HCT116 (cell line): ENCODE data around the gene ZBTB39. TPM values are rescaled to one million over a fixed set of nuclear protein-coding genes. Genes with fewer than 3 reads are reported as not detected.

Source experiments
- ATAC-seq: fragments of 200-7000 bp; cut with Tn5 transposase; 2 replicates; pipeline ENCODE4 v1.9.1; 2020; ENCODE audit warnings: mild to moderate bottlenecking, moderate library complexity
- BruUV-seq: library from RNA; stranded (reverse); fragments of 400-500 nt; replicated peaks from 2 replicates; lab custom pipeline; 2021; lab: Mats Ljungman, UMichigan
- CTCF ChIA-PET: fragments of 300-600 bp; sonication (Branson Sonifier 250); formaldehyde crosslinking; loops from one replicate; lab custom pipeline; 2021; ENCODE audit warnings: antibody characterized with exemption; lab: Charles Lee
- POLR2A ChIA-PET: fragments of 300-600, 350-600 bp; sonication (Branson Sonifier 250); formaldehyde crosslinking; loops from one replicate; lab custom pipeline; 2021; ENCODE audit warnings: antibody characterized with exemption; lab: Charles Lee
- RAD21 ChIA-PET, 2 experiments: fragments of 300-600 bp; sonication (Branson Sonifier 250); formaldehyde crosslinking; loops; one replicate each; lab custom pipeline; 2023; ENCODE audit warnings: low total read pairs in 2 of 2; ENCODE audit not compliant: uncharacterized antibody in 2 of 2, unreplicated experiment in 2 of 2, low non-redundant PET in 1 of 2; lab: Charles Lee
- DNase-seq: peaks from one replicate; pipeline ENCODE4 v3.0.0-alpha.2; 2010; ENCODE audit warnings: low read depth, low spot score
- H2AFZ ChIP-seq: fragments of 200-600 bp; shearing (Covaris generic), sonication (generic); 2 replicates; pipeline ENCODE4 v1.6.1; 2017; ENCODE audit warnings: low read depth, mixed run types, mixed read lengths, antibody characterized with exemption, low read length; ENCODE audit not compliant: poor library complexity, severe bottlenecking
- H3K27ac ChIP-seq: 2 replicates; pipeline ENCODE4 v1.5.1; 2012; ENCODE audit warnings: low read depth, low read length
- H3K27me3 ChIP-seq: fragments of 200-600 bp; sonication (generic); 2 replicates; pipeline ENCODE4 v1.6.1; 2016; ENCODE audit warnings: mixed run types, low read length, mixed read lengths; ENCODE audit not compliant: insufficient read depth
- H3K36me3 ChIP-seq, 2 experiments: fragments of 200-500 bp in 1 of 2; fragments of 200-600 bp in 1 of 2; sonication (Bioruptor generic) in 1 of 2; sonication (generic) in 1 of 2; 2 replicates each; pipeline versions ENCODE4 v1.5.1 to v1.6.1; 2014 to 2016; ENCODE audit warnings: low read length in 2 of 2, inconsistent platforms in 1 of 2, mixed read lengths in 1 of 2, mixed run types in 1 of 2; ENCODE audit not compliant: insufficient read depth in 2 of 2, control insufficient read depth in 1 of 2
- H3K4me1 ChIP-seq, 2 experiments: fragments of 200-600 bp in 1 of 2; sonication (generic) in 1 of 2; 2 replicates each; pipeline versions ENCODE4 v1.5.1 to v1.6.1; 2012 to 2017; ENCODE audit warnings: low read length in 2 of 2, inconsistent platforms in 1 of 2, mild to moderate bottlenecking in 1 of 2, mixed read lengths in 1 of 2, mixed run types in 1 of 2, moderate library complexity in 1 of 2; ENCODE audit not compliant: insufficient read depth in 2 of 2, control insufficient read depth in 1 of 2
- H3K4me2 ChIP-seq: fragments of 200-600 bp; sonication (generic); 2 replicates; pipeline ENCODE4 v1.6.1; 2017; ENCODE audit warnings: mixed run types, low read length, mixed read lengths
- H3K4me3 ChIP-seq, 2 experiments: fragments of 200-600 bp in 1 of 2; sonication (generic) in 1 of 2; replicated peaks in 1 of 2; 2 replicates each; pipeline ENCODE4 v1.5.1; 2011 to 2016; ENCODE audit warnings: low read length in 2 of 2, control low read depth in 1 of 2, low read depth in 1 of 2, mild to moderate bottlenecking in 1 of 2, mixed read lengths in 1 of 2, mixed run types in 1 of 2
- H3K79me2 ChIP-seq: fragments of 200-600 bp; sonication (generic); 2 replicates; pipeline ENCODE4 v1.6.1; 2017; ENCODE audit warnings: mild to moderate bottlenecking, mixed run types, low read length, moderate library complexity, mixed read lengths; ENCODE audit not compliant: insufficient read depth
- H3K9ac ChIP-seq: fragments of 200-600 bp; sonication (generic); 2 replicates; pipeline ENCODE4 v1.6.1; 2016; ENCODE audit warnings: low read length, mixed read lengths
- H3K9me2 ChIP-seq: fragments of 200-600 bp; sonication (generic), shearing (Covaris generic); 2 replicates; pipeline ENCODE4 v1.6.1; 2017; ENCODE audit warnings: mixed run types, mild to moderate bottlenecking, moderate library complexity; ENCODE audit not compliant: insufficient read depth
- H3K9me3 ChIP-seq, 2 experiments: fragments of 200-500 bp in 1 of 2; fragments of 200-600 bp in 1 of 2; sonication (Bioruptor generic) in 1 of 2; sonication (generic) in 1 of 2; 2 replicates each; pipeline ENCODE4 v1.6.1; 2014 to 2017; ENCODE audit warnings: low read length in 2 of 2, mixed read lengths in 2 of 2, inconsistent platforms in 1 of 2, low read depth in 1 of 2, mild to moderate bottlenecking in 1 of 2, mixed run types in 1 of 2, moderate library complexity in 1 of 2; ENCODE audit not compliant: control insufficient read depth in 1 of 2, insufficient read depth in 1 of 2
- H4K20me1 ChIP-seq: fragments of 200-600 bp; sonication (generic), shearing (Covaris generic); 2 replicates; pipeline ENCODE4 v1.6.1; 2017; ENCODE audit warnings: mixed run types, mild to moderate bottlenecking, moderate library complexity; ENCODE audit not compliant: insufficient read depth
- FOSL1 ChIP-seq: IDR thresholded peaks from 2 replicates; pipeline ENCODE4 v1.6.1; 2012; ENCODE audit warnings: low read depth
- POLR2A ChIP-seq: IDR thresholded peaks from 2 replicates; pipeline ENCODE4 v1.7.0; 2011; ENCODE audit warnings: borderline replicate concordance; ENCODE audit not compliant: insufficient read depth, insufficient read length; ENCODE audit errors: extremely low read depth
- RAD21 ChIP-seq: IDR thresholded peaks from 2 replicates; pipeline ENCODE4 v1.6.1; 2012; ENCODE audit warnings: low read depth, mild to moderate bottlenecking
- SRF ChIP-seq: IDR thresholded peaks from 2 replicates; pipeline ENCODE4 v1.6.1; 2012; ENCODE audit warnings: low read depth
- TCF7L2 ChIP-seq: IDR thresholded peaks from 2 replicates; pipeline ENCODE4 v1.7.0; 2011; ENCODE audit warnings: borderline replicate concordance, inconsistent platforms; ENCODE audit not compliant: insufficient read depth, insufficient read length; ENCODE audit errors: extremely low read depth
- YY1 ChIP-seq: IDR thresholded peaks from 2 replicates; pipeline ENCODE4 v1.6.1; 2011; ENCODE audit warnings: low read length, low read depth, moderate library complexity, mild to moderate bottlenecking; ENCODE audit not compliant: insufficient replicate concordance; ENCODE audit errors: extremely low read depth
- intact Hi-C: fragments of 100-400 bp; cut with micrococcal nuclease; formaldehyde crosslinking; loops from 2 replicates; pipeline ENCODE4 v1.10.0; 2022
- total RNA-seq: library from RNA; stranded (reverse); gene quantifications from one replicate; pipeline ENCODE4 v1.2.1, GENCODE V29; 2021; ENCODE audit not compliant: unreplicated experiment
- TF ChIP-seq, protein P1 (sequence below): IDR thresholded peaks from 2 replicates; pipeline ENCODE4 v1.6.1; 2011; ENCODE audit warnings: mild to moderate bottlenecking, low read length, moderate library complexity; ENCODE audit not compliant: insufficient replicate concordance; ENCODE audit errors: extremely low read depth

Gene ZBTB39
- total RNA-seq, 1 experiment from 2014 or later: 12.3 TPM

DNA sequence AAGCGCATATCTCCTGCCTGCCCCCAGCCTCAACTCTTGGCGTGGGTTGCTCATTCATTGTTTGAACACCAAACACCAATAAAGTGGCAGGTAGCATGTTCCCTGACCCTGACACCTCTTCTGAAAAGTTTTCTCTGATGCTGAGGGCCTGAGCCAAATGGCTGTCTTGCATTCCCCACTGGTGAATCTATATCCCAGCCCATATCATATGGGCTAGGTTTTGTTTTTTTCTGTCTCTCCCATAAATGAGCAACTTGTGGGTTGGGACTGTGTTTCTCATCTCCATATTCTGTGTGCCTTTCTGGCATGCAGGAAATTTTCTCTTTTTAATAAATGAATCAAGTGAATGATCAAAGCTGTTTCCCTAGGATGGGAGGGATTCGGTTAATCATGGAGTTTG lies 38.5 kb upstream of the ZBTB39 start:
- no peak overlapping the region for H3K4me3 ChIP-seq
- intact Hi-C loops: no loop called here
- H3K27me3 ChIP-seq: peaks cover 20% of the 10 kb centered on the region; the same call in 1 of the 2 replicates
- H3K9me2 ChIP-seq: no peaks in the 10 kb centered on the region
- peaks cover 4 to 23% of the 10 kb centered on the region in 2 experiments for H3K4me1 ChIP-seq
- no peak overlapping the region for H3K9ac ChIP-seq
- DNase-seq (no peak), ATAC-seq (no peak)
- no peaks in the 10 kb centered on the region for H3K36me3 ChIP-seq
- H3K9me3 ChIP-seq: no peaks in the 10 kb centered on the region
- POLR2A ChIA-PET: no interaction called here
- H3K27ac ChIP-seq: no peak overlapping the region
- RAD21 ChIA-PET: no interaction called here
- BruUV-seq: no TSS peak
- no peaks in the 10 kb centered on the region for H3K79me2 ChIP-seq
- H4K20me1 ChIP-seq: no peaks in the 10 kb centered on the region
- H2AFZ ChIP-seq: no peak overlapping the region
- TF ChIP-seq YY1 (no peak), FOSL1 (no peak)
- no peak overlapping the region for H3K4me2 ChIP-seq
- CTCF ChIA-PET: no interaction called here

DNA sequence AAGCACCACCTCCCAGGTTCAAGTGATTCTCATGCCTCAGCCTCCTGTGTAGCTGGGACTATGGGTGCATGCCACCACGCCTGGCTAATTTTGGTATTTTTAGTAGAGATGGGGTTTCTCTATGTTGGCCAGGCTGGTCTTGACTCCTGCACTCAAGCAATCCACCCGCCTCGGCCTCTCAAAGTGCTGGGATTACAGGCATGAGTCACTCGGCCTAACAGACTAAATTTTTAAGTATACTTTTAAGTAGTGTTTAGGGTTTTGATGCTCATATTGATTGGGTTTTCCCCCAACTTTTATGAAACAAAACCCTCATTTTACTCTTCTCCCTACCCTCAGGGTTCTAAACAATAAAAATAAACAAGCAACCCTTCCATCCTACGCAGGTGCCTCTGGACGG lies 38.1 kb upstream of the ZBTB39 start:
- Histone ChIP-seq H3K27ac (no peak overlapping the region), H3K27me3 (peaks cover 20% of the 10 kb centered on the region; the same call in 1 of the 2 replicates), H3K36me3 (no peaks in the 10 kb centered on the region), H4K20me1 (no peaks in the 10 kb centered on the region), H3K9me2 (no peaks in the 10 kb centered on the region)
- BruUV-seq: no TSS peak
- POLR2A ChIA-PET: no interaction called here
- TF ChIP-seq YY1 (no peak), RAD21 (no peak), POLR2A (no peak), SRF (no peak), TCF7L2 (no peak)
- TF ChIP-seq, protein P1, sequence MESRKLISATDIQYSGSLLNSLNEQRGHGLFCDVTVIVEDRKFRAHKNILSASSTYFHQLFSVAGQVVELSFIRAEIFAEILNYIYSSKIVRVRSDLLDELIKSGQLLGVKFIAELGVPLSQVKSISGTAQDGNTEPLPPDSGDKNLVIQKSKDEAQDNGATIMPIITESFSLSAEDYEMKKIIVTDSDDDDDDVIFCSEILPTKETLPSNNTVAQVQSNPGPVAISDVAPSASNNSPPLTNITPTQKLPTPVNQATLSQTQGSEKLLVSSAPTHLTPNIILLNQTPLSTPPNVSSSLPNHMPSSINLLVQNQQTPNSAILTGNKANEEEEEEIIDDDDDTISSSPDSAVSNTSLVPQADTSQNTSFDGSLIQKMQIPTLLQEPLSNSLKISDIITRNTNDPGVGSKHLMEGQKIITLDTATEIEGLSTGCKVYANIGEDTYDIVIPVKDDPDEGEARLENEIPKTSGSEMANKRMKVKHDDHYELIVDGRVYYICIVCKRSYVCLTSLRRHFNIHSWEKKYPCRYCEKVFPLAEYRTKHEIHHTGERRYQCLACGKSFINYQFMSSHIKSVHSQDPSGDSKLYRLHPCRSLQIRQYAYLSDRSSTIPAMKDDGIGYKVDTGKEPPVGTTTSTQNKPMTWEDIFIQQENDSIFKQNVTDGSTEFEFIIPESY: no peak
- TF ChIP-seq, all 23 proteins: peak for 0
- ATAC-seq (no peak), DNase-seq (no peak)
- intact Hi-C loops: no loop called here
- Histone ChIP-seq H3K4me1 (peaks cover 4 to 20% of the 10 kb centered on the region in 2 experiments; a peak in 3 of 4 replicates), H2AFZ (no peak overlapping the region), H3K9ac (no peak overlapping the region), H3K9me3 (no peaks in the 10 kb centered on the region), H3K4me3 (no peak overlapping the region), H3K4me2 (no peak overlapping the region), H3K79me2 (no peaks in the 10 kb centered on the region)
- CTCF ChIA-PET: no interaction called here
- RAD21 ChIA-PET: no interaction called here
